HG02610 (cell line): Measurements from ENCODE around the gene MYL9.
A peak's percentile ranks its signal among the peaks of the same experiment; 100 is the strongest.
"Not testable (repeated sequence)": the region's sequence is repeated elsewhere in the genome, so short reads cannot be mapped to it uniquely, and the experiment has no call there.

Source experiments
- ATAC-seq: cut with Tn5 transposase; IDR thresholded peaks from one replicate; pipeline ENCODE4 v1.9.1; 2021; ENCODE audit warnings: mild to moderate bottlenecking, moderate library complexity; ENCODE audit not compliant: unreplicated experiment

MYL9 gene

GRCh38 chr20:36548704-36549627 is 7.6 kb downstream of the MYL9 start:
- no peak for ATAC-seq

GRCh38 chr20:36549628-36549941 is 8.3 kb downstream of the MYL9 start:
- no peak for ATAC-seq

- no peak for ATAC-seq
Observed at GRCh38 chr20:36549942-36550789, 8.8 kb downstream of the MYL9 start.

GRCh38 chr20:36550790-36551299 is 9.5 kb downstream of the MYL9 start:
- no peak for ATAC-seq

DNA sequence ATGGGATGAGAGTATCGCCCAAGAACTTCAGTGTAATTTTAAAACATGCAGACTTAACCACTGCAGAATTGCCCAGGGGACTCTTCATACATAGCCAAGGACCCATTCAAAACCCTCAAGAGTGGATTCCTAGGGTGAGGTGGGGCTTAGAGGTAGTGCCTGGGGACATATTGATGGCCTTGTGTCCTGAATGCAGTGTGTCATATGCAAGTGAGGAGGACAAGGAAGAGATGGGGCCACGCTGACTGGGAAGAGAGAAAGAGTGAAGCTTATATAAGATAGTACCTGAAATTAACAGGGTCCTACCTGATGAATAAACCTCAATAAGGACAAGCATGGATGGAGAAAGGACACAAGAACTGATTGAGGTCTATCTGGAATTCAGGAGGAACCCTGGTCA is 13.9 kb downstream of the MYL9 start:
- ATAC-seq = no peak

- no peak for ATAC-seq
Observed at GRCh38 chr20:36562724-36563123, 21.4 kb downstream of the MYL9 start.

DNA sequence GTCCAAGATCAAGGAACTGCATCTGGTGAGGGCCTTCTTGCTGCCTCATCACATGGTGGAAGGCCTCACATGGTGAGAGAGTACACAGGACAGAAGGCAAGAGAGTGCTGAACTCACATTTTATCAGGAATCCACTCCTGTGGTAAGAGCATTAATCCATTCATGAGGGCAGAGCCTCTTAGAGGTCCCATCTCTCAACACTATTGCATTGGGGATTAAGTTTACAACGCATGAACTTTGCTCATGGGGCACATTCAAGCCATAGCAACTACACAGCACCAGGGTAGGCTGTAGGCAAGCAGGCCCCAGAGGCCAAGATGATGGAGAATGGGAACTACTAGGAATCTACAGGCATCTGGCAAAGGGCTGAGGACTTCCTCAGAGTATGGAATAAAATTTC is 22.1 kb downstream of the MYL9 start:
- no peak for ATAC-seq

DNA sequence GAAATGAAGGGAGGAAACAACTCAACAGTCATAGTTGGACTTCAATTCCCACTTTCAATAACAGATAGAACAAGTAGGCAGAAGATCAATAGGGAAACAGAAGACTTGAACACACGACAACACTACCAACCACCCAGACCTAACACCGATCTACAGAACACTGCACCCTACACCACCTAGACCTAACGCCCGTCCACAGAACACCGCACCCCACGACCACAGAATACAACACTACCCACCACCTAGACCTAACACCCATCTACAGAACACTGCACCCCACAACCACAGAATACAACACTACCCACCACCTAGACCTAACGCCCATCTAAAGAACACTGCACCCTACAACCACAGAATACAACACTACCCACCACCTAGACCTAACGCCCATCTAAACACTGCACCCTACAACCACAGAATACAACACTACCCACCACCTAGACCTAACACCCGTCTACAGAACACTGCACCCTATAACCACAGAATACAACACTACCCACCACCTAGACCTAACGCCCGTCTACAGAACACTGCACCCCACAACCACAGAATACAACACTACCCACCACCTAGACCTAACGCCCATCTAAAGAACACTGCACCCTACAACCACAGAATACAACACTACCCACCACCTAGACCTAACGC is 22.9 kb downstream of the MYL9 start:
- not testable (repeated sequence) for ATAC-seq

- ATAC-seq = not testable (repeated sequence)
Observed at GRCh38 chr20:36564726-36565121, 23.4 kb downstream of the MYL9 start.

GRCh38 chr20:36565520-36565919 is 24.2 kb downstream of the MYL9 start:
- ATAC-seq = no peak

GRCh38 chr20:36569847-36570429 is 28.6 kb downstream of the MYL9 start:
- ATAC-seq = no peak

DNA sequence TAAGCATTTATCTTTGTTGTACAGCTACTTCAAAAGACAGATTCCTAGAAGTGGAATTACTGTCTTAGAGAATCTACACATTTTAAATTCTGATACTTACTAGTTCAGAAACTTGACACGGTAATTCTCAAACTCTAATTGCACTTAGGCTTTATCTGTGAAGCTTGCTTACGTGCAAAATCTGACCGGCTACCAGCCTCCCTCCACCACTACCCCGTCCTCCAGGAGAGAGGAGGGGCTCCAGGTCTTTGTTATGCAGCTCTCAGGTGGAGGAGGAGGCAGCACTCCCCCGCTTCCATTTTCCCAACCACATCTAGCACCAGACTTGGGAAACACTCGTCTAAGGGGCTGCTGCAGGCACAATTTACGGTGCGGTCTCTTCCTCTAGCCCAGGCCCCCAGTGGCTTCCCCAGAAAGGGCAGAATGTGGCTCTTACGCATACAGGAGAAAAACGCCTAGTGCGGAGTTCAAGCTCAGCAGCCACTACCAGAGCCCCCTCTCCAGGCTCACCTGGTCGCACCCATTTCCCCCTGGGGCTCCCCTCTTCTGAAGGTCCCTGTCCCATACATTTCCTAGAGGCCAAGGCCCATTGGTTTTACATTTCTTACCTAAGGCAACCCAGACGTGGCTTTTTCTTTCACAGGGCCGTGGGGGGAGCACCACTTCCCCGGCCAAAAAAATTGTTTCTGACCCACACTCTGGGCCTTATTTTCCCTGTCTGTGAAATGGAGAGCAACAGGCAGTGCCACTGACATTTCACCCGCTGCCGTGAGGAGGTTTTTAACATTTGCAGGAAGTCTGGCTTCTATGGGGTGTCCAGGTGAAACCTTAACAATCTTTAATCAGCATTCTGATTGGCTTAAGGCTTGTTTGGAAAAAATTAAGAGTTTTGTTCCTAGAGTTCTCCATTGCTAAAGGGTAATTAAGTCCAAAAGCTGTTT is 30.5 kb downstream of the MYL9 start:
- no peak for ATAC-seq

DNA sequence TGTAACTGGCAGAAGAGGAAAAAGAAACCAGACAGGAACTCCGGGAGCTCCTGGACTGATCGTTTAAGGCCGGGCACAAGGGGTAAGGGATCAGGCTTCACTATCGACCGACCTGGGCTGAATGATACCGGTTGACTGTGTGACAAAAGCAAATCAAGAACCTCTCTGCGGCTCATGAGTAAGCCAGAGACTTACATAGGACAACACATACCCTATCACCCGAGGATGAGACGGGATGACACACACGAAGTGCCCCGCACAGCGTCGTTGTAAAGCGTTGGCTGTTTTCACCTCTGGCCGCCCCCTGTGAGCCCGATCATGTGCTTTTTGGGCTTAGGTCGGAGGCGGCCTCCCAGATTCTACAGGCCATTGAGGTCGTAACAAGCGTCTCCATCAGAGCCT is 31.4 kb downstream of the MYL9 start:
- ATAC-seq = peak; percentile 17

- ATAC-seq = peak; percentile 66
Observed at GRCh38 chr20:36573103-36573797, 31.9 kb downstream of the MYL9 start, which contains the start of gene TGIF2. TSS of gene TGIF2 (plus strand) at chr20:36573597. CDS start at chr20:36578775, 5,178 bp downstream.

DNA sequence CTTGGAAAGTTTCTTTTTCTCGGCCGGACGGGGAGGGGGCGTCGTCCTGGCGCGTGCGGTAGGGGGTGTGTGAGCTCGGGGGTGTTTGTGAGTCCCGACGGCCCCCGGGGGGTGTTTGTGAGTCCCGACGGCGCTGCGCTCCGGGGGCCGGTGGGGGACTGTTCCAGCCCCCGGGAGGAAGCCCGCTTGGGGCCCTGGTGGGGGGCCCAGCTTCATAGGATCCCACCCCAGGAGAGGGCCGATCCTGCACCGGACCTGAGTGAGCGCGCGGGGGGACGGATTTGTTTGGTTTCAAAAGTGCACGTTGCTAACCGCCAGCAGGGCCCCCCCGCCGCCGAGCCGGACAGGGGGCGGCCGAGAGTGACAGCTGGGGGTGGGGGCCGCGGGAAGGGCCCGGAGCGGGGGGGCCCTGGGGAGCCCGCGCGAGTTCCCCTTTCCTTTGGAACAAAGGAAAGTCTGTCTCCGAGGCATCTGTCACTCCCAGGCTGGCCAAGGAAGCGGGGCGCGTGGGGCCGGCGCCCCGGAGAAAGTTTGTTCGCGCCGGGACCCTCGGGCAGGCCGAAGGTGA is 32.6 kb downstream of the MYL9 start:
- ATAC-seq = no peak

- ATAC-seq = no peak
Observed at GRCh38 chr20:36574366-36575135, 33.2 kb downstream of the MYL9 start.

DNA sequence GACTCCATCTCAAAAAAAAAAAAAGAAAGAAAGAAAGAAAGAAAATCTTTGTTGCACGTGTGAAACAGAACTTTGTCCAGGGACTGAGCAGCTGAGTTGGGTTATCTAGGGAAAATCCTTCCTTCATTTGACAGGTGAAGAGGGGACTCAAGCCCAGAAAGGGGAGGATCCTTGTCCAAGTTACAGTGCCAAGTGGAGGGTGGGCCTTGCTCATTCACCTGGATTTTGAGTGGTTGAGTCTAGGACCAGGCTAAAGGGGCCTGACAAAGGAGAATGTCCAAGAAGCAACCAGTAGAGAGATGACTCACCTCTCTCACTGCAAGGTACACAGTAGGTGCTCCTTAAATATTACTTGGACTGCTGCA is 34.7 kb downstream of the MYL9 start:
- ATAC-seq = no peak
